Aorta (tissue), 5 donors: Measurements from ENCODE around the gene CPNE4. TPM values are rescaled to one million over a fixed set of nuclear protein-coding genes. Genes with fewer than 3 reads are reported as not detected.

ENCODE experiments used
- ATAC-seq: fragments of 200-7000 bp; cut with Tn5 transposase; one replicate; pipeline ENCODE4 v1.9.1; 2022; ENCODE audit warnings: moderate library complexity; ENCODE audit not compliant: low FRiP score
- DNase-seq, 2 donors: peaks; one replicate each; pipeline ENCODE4 v3.0.0-alpha.2; 2020
- H3K27ac ChIP-seq, 2 donors: one replicate each; pipeline ENCODE4 v1.5.1; 2013; ENCODE audit warnings: low read length in 2 of 2, mild to moderate bottlenecking in 2 of 2, moderate library complexity in 2 of 2, control low read depth in 1 of 2, inconsistent platforms in 1 of 2, low read depth in 1 of 2
- H3K27me3 ChIP-seq, 2 donors: one replicate each; pipeline ENCODE4 v1.6.1; 2013; ENCODE audit warnings: control low read depth in 1 of 2, low read length in 1 of 2, mild to moderate bottlenecking in 1 of 2, moderate library complexity in 1 of 2; ENCODE audit not compliant: insufficient read depth in 2 of 2, control insufficient read depth in 1 of 2
- H3K36me3 ChIP-seq, 2 donors: one replicate each; pipeline ENCODE4 v1.6.1; 2013; ENCODE audit warnings: control low read depth in 1 of 2, low read length in 1 of 2, mild to moderate bottlenecking in 1 of 2; ENCODE audit not compliant: insufficient read depth in 2 of 2, control insufficient read depth in 1 of 2
- H3K4me1 ChIP-seq, 2 donors: one replicate each; pipeline ENCODE4 v1.6.1; 2013; ENCODE audit warnings: low read length in 2 of 2, control low read depth in 1 of 2, mild to moderate bottlenecking in 1 of 2, moderate library complexity in 1 of 2; ENCODE audit not compliant: insufficient read depth in 2 of 2, control insufficient read depth in 1 of 2
- H3K4me3 ChIP-seq, 2 donors: one replicate each; pipeline ENCODE4 v1.5.1; 2013; ENCODE audit warnings: low read length in 2 of 2, control low read depth in 1 of 2, mild to moderate bottlenecking in 1 of 2
- H3K9me3 ChIP-seq: one replicate; pipeline ENCODE4 v1.6.1; 2013; ENCODE audit warnings: mild to moderate bottlenecking, low read length; ENCODE audit not compliant: control insufficient read depth
- WGBS, 2 donors: extraction: QIAGEN DNeasy Blood & Tissue Kit; methylation state at CpG; one replicate each; pipeline ENCODE4 v1.1.7; 2013; 5-methylcytosine and 5-hydroxymethylcytosine counted together
- intact Hi-C, 2 donors: fragments of 100-400 bp; cut with DNase I; formaldehyde crosslinking; loops; one replicate each; pipeline versions ENCODE4 v1.14.2 to v1.15.0; 2022
- polyA plus RNA-seq, 2 donors: library from polyadenylated mRNA; stranded (reverse); fragments of 200-250 nt; gene quantifications; one replicate each; pipeline ENCODE4 v1.2.3, GENCODE V29; 2013
- total RNA-seq, 2 donors: library from RNA; stranded (reverse); fragmentation: NEBNext Ultra II Directional; extraction: Animal tissue kit (Norgen Biotek cat#: 25700); gene quantifications; one replicate each; pipeline ENCODE4 v1.2.1, GENCODE V29; 2021
- donor health status: healthy with polysubstance abuse.
- donor health status: Bipolar disorder and iron deficiency.
- donor health status: DM: no; HTN: no; CAD: no.
- donor health status: DM: no; HTN: no; CAD: no.
- donor health status: DM: yes; HTN: yes; CAD: no.

Gene CPNE4
- total and polyA plus RNA-seq, 4 donors: 0.45 to 2.2 (median 1.1) TPM

- intact Hi-C loops: no loop called here
- H3K27me3 ChIP-seq: no peaks in the 10 kb centered on the region
- H3K27ac ChIP-seq: no peak overlapping the region
- ATAC-seq (no peak), DNase-seq (no peak)
- peaks cover 0 to 3% of the 10 kb centered on the region in 2 donors for H3K4me1 ChIP-seq
- no peaks in the 10 kb centered on the region for H3K9me3 ChIP-seq
- H3K4me3 ChIP-seq: no peak overlapping the region
- no peaks in the 10 kb centered on the region for H3K36me3 ChIP-seq
Observed at GRCh38 chr3:131735544-131735943, 299.3 kb downstream of the CPNE4 start.

- Histone ChIP-seq H3K9me3 (no peaks in the 10 kb centered on the region), H3K27ac (no peak overlapping the region), H3K4me1 (peaks cover 0 to 3% of the 10 kb centered on the region in 2 donors), H3K27me3 (no peaks in the 10 kb centered on the region), H3K36me3 (no peaks in the 10 kb centered on the region), H3K4me3 (no peak overlapping the region)
- DNase-seq: no peak
- no peak for ATAC-seq
- intact Hi-C loops: no loop called here
Observed at GRCh38 chr3:131735116-131735515, 299.7 kb downstream of the CPNE4 start.

GRCh38 chr3:131733086-131733841 is 301.6 kb downstream of the CPNE4 start:
- WGBS, 2 donors: 43 to 57% methylated on average over 5 of the region's 5 CpGs
- DNase-seq: no peak
- intact Hi-C loops: no loop called here
- Histone ChIP-seq H3K27me3 (no peaks in the 10 kb centered on the region), H3K9me3 (no peaks in the 10 kb centered on the region), H3K4me3 (no peak overlapping the region), H3K4me1 (peaks cover 0 to 1% of the 10 kb centered on the region in 2 donors), H3K27ac (no peak overlapping the region), H3K36me3 (no peaks in the 10 kb centered on the region)
- no peak for ATAC-seq

DNA sequence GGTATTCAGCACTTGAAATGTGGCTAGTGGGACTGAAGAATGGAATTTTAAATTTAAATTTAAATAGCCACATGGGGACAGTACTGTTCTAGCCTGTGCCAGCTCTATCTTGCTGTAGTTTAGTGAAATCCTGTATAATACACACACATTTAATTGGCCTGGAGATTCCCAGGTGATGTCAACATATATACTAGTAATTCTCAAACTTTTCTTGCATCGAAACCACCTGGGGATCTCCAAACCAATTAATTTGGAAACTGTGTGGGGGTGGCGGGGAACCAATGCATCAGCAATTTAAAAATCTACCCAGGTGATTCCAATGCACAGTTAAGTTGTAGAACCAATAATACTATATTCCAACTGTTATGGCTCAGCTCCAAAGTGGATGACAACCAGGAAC is 303.1 kb downstream of the CPNE4 start:
- intact Hi-C loops: no loop called here
- no peak overlapping the region for H3K27ac ChIP-seq
- 93 to 95% methylated on average over 2 of the region's 2 CpGs for WGBS, 2 donors
- no peaks in the 10 kb centered on the region for H3K36me3 ChIP-seq
- H3K4me3 ChIP-seq: no peak overlapping the region
- H3K27me3 ChIP-seq: no peaks in the 10 kb centered on the region
- ATAC-seq (no peak), DNase-seq (no peak)
- no peaks in the 10 kb centered on the region for H3K9me3 ChIP-seq
- peaks cover 0 to 1% of the 10 kb centered on the region in 2 donors for H3K4me1 ChIP-seq

- no peak overlapping the region for H3K27ac ChIP-seq
- 69 to 72% methylated on average over 1 of the region's 1 CpG for WGBS, 2 donors
Observed at GRCh38 chr3:131730581-131730980, 304.2 kb downstream of the CPNE4 start.

GRCh38 chr3:131729643-131730017 is 305.2 kb downstream of the CPNE4 start:
- WGBS, 2 donors: 83 to 100% methylated on average over 1 of the region's 1 CpG
- Histone ChIP-seq H3K36me3 (no peaks in the 10 kb centered on the region), H3K4me3 (no peak overlapping the region), H3K4me1 (peaks cover 0 to 1% of the 10 kb centered on the region in 2 donors), H3K27ac (no peak overlapping the region), H3K9me3 (no peaks in the 10 kb centered on the region), H3K27me3 (no peaks in the 10 kb centered on the region)
- ATAC-seq: no peak
- intact Hi-C loops: no loop called here
- no peak for DNase-seq

More at GRCh38 chr3:131730581-131730980, 304.2 kb downstream of the CPNE4 start:
- Histone ChIP-seq H3K4me1 (peaks cover 0 to 1% of the 10 kb centered on the region in 2 donors), H3K4me3 (no peak overlapping the region), H3K27me3 (no peaks in the 10 kb centered on the region), H3K9me3 (no peaks in the 10 kb centered on the region), H3K36me3 (no peaks in the 10 kb centered on the region)
- intact Hi-C loops: no loop called here
- DNase-seq: no peak
- no peak for ATAC-seq

GRCh38 chr3:131728898-131729642 is 305.7 kb downstream of the CPNE4 start:
- ATAC-seq (no peak), DNase-seq (no peak)
- 70 to 87% methylated on average over 3 of the region's 3 CpGs for WGBS, 2 donors
- no peak overlapping the region for H3K4me3 ChIP-seq
- H3K36me3 ChIP-seq: no peaks in the 10 kb centered on the region
- H3K27ac ChIP-seq: no peak overlapping the region
- H3K9me3 ChIP-seq: no peaks in the 10 kb centered on the region
- no peaks in the 10 kb centered on the region for H3K27me3 ChIP-seq
- peaks cover 0 to 1% of the 10 kb centered on the region in 2 donors for H3K4me1 ChIP-seq
- intact Hi-C loops: no loop called here

DNA sequence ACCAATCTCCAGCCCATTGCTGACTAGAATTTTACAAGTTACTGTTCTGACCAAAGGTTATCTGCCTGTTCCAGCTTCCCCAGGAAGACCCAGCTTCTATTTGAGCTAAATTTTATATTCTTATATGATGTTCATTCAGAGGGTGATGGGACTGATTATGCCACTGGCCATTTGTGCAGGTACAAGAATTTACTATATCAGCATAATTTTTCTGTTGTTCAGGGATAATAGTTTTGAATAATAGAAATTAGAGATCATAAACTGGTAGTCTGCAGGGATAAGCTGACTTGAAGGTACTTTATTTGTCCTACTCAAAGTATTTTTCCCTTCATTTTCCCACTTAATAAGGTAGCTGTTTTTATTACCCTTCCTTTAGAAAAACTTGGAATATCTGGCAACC is 309.4 kb downstream of the CPNE4 start:
- H3K27ac ChIP-seq: no peak overlapping the region
- no peaks in the 10 kb centered on the region for H3K36me3 ChIP-seq
- no peaks in the 10 kb centered on the region for H3K9me3 ChIP-seq
- no peak overlapping the region for H3K4me3 ChIP-seq
- DNase-seq (no peak), ATAC-seq (no peak)
- intact Hi-C loops: no loop called here
- no peaks in the 10 kb centered on the region for H3K27me3 ChIP-seq
- no peaks in the 10 kb centered on the region for H3K4me1 ChIP-seq

DNA sequence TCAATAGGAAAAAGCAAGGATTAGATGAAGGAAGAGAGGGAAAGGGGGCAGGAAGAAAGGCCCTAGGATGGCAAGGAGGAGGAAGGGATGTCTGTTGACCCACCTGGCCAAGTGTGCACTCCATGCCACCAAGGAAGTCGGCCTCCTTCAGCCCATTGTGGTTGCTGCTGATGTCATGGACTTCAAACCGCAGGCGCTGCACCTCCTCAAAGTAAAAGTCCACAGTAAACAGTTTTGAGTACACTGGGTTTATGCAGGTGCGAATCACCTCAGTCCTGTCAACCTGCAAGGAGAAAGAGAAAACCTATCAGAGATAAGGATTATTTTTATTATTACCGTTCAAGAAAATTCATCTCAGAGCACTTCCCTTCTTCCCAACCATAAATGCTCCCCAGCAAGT is 311.5 kb downstream of the CPNE4 start:
- ATAC-seq: no peak
- Histone ChIP-seq H3K36me3 (no peaks in the 10 kb centered on the region), H3K27ac (no peak overlapping the region), H3K4me1 (no peaks in the 10 kb centered on the region), H3K4me3 (no peak overlapping the region), H3K9me3 (no peaks in the 10 kb centered on the region), H3K27me3 (no peaks in the 10 kb centered on the region)
- WGBS, 2 donors: 84 to 90% methylated on average over 5 of the region's 5 CpGs
- DNase-seq: no peak
- intact Hi-C loops: no loop called here
